ENCODE data around the gene BPIFB3. TPM values are rescaled to one million over a fixed set of nuclear protein-coding genes. Genes with fewer than 3 reads are reported as not detected.

The BPIFB3 gene
- total and polyA plus RNA-seq, 2 of the 4 experiments (the other 2 are of a cell fraction) = not detected

GRCh38 chr20:33110147-33110825 lies 56.6 kb downstream of the BPIFB3 start:
- Histone ChIP-seq H3K18ac (ENCODE audit: low read depth, low read length) (no peak overlapping the region), H3K27ac (ENCODE audit: insufficient read depth, low read length) (no peak overlapping the region), H3K4ac (ENCODE audit: low read depth, low read length) (no peak overlapping the region), H2BK20ac (ENCODE audit: low read depth, low read length) (no peak overlapping the region), H3K14ac (replicated peaks; ENCODE audit: low read depth, low read length) (no peak overlapping the region), H3K27me3 (ENCODE audit: control insufficient read depth, insufficient read depth, low read length) (peaks cover 3% of the 10 kb centered on the region; the same call in 1 of the 2 replicates), H3K9me3 (ENCODE audit: control insufficient read depth, insufficient read depth, low read length) (no peaks in the 10 kb centered on the region), H3K36me3 (ENCODE audit: control insufficient read depth, insufficient read depth, low read length) (no peaks in the 10 kb centered on the region), H3K4me3 (ENCODE audit: insufficient read depth, low read depth, low read length) (no peak overlapping the region), H3K9ac (ENCODE audit: low read depth, low read length) (no peak overlapping the region), H4K5ac (ENCODE audit: low read depth, low read length) (no peak overlapping the region), H4K91ac (ENCODE audit: insufficient read depth, low read depth, low read length) (no peak overlapping the region), H2AK5ac (ENCODE audit: low read depth, low read length) (no peak overlapping the region), H3K79me1 (ENCODE audit: low read depth in 1 of 2, low read length in 2 of 2) (no peaks in the 10 kb centered on the region), H4K8ac (ENCODE audit: low read depth in 2 of 2, low read length in 2 of 2) (no peak overlapping the region), H2BK15ac (ENCODE audit: low read depth, low read length) (no peak overlapping the region), H3K4me2 (ENCODE audit: low read depth, low read length) (no peak overlapping the region), H3K9me1 (ENCODE audit: insufficient read depth, low read length) (0 out of 2 replicates have a peak, but pooled peaks cover 3% of the 10 kb centered on the region), H3K4me1 (ENCODE audit: control insufficient read depth, insufficient read depth, low read length) (no peaks in the 10 kb centered on the region), H2AFZ (replicated peaks; ENCODE audit: low read length, poor library complexity) (no peak overlapping the region), H3K56ac (ENCODE audit: extremely low read depth, insufficient read depth, low read length) (no peak overlapping the region), H2BK120ac (ENCODE audit: low read depth, low read length) (no peak overlapping the region), H2BK5ac (ENCODE audit: low read depth, low read length, poor library complexity, severe bottlenecking) (no peak overlapping the region), H2AK9ac (replicated peaks; ENCODE audit: low read depth, low read length, poor library complexity) (no peak overlapping the region), H3K23ac (ENCODE audit: low read depth, low read length) (no peak overlapping the region), H4K20me1 (ENCODE audit: insufficient read depth, low read length) (no peaks in the 10 kb centered on the region)
- intact Hi-C loops (cut with micrococcal nuclease) = no loop called here
- dilution Hi-C loops (cut with HindIII; ENCODE audit: low sequenced_read_pairs, unreplicated experiment) = no loop called here
- no TSS peak for BruUV-seq (replicated peaks)
- ChIA-PET CTCF (no interaction called here), POLR2A (ENCODE audit: unreplicated experiment) (no interaction called here)
- ATAC-seq (ENCODE audit: low read depth) (no peak), DNase-seq (no peak)
- no peak for TF ChIP-seq SMC3 (IDR thresholded peaks at IDR 0.05; ENCODE audit: low read depth, low read length)
- TF ChIP-seq RFX5 (IDR thresholded peaks at IDR 0.05; ENCODE audit: low read depth, low read length) = no peak
- TF ChIP-seq BHLHE40 (IDR thresholded peaks at IDR 0.05; ENCODE audit: low read depth, low read length) = no peak
- no peak for TF ChIP-seq CEBPB (IDR thresholded peaks at IDR 0.05; ENCODE audit: low read depth, low read length)
- TF ChIP-seq NFE2L2 (IDR thresholded peaks at IDR 0.05; ENCODE audit: low read depth, low read length) = no peak
- TF ChIP-seq POLR2A (IDR thresholded peaks at IDR 0.05; ENCODE audit: low read depth, low read length) = no peak
- TF ChIP-seq FOS (IDR thresholded peaks at IDR 0.05; ENCODE audit: low read depth, low read length) = no peak
- no peak for TF ChIP-seq CTCF (conservative IDR thresholded peaks at IDR 0.05; ENCODE audit: low read depth, low read length)
- no peak for TF ChIP-seq ELK1 (IDR thresholded peaks at IDR 0.05; ENCODE audit: borderline replicate concordance, low read depth, low read length)
- TF ChIP-seq MXI1 (IDR thresholded peaks at IDR 0.05; ENCODE audit: borderline replicate concordance, low read depth, low read length) = no peak
- no CpG with 5 or more reads among the region's 8 CpGs for WGBS, 2 experiments (ENCODE audit: extremely low coverage in 2 of 2, insufficient read length in 1 of 2)
- in situ Hi-C loops (cut with MboI; ENCODE audit: low sequenced_read_pairs) = no loop called here

Data from IMR-90 (cell line).